Tongue (tissue), 2 donors: ENCODE results near the gene NEURL1B. TPM values are rescaled to one million over a fixed set of nuclear protein-coding genes. Genes with fewer than 3 reads are reported as not detected.
"Not testable (repeated sequence)": the region's sequence is repeated elsewhere in the genome, so short reads cannot be mapped to it uniquely, and the experiment has no call there.

Experiments
- DNase-seq: peaks from one replicate; pipeline ENCODE4 v3.0.0-alpha.2; 2015
- total RNA-seq: library from RNA; depleted of rRNA; stranded (reverse); fragments of >200 nt; gene quantifications from one replicate; pipeline ENCODE4 v1.2.3, GENCODE V29; 2014

Gene NEURL1B
- total RNA-seq, 1 donor from 2014 or later, result 46.1 TPM

DNA sequence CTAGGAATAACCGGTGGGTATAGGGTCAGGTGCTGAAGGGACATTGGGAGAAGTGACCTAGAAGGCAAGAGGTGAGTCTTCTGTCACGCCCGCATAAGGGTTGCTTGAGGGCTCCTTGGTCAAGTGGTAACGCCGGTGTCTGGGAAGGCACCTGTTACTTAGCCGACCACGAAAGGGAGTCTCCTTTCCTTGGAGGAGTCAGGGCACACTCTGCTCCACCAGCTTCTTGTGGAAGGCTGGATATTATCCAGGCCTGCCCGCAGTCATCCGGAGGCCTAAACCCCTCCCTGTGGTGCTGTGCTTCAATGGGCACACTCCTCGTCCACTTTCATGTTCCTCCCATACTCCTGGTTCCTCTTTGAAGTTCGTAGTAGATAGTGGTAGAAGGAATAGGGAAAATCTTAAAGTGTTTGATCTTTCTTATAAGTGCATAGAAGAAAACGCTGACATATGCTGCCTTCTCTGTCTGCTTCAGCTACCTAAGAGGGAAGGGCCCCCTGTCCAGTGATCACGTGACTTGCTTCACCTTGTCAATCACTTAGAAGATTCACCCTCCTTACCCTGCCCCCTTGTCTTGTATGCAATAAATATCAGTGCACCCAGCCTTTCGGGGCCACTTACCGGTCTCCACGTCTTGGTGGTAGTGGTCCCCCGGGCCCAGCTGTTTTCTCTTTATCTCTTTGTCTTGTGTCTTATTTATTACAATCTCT is 16.6 kb downstream of the NEURL1B start:
- DNase-seq, result not testable (repeated sequence)

DNA sequence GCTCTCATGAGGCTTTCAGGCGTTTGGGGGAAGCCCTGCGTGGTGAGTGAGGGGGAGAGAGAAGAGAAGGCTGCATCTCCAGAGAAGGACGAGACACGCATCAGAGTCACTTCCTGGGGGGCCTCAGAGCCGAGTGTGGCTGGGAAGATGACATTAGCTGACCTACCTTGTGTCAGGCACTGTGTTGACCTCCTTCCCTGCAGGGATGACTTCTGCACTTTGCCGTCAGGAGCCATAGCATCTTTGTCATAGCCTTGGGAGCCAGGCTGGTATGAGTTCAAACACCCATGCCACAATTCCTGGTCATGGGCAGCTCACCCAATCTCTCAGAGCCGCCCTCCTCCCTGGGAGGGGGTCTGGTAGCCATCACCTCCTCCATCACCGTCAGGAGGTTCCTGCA is 17.3 kb downstream of the NEURL1B start:
- no peak for DNase-seq

DNA sequence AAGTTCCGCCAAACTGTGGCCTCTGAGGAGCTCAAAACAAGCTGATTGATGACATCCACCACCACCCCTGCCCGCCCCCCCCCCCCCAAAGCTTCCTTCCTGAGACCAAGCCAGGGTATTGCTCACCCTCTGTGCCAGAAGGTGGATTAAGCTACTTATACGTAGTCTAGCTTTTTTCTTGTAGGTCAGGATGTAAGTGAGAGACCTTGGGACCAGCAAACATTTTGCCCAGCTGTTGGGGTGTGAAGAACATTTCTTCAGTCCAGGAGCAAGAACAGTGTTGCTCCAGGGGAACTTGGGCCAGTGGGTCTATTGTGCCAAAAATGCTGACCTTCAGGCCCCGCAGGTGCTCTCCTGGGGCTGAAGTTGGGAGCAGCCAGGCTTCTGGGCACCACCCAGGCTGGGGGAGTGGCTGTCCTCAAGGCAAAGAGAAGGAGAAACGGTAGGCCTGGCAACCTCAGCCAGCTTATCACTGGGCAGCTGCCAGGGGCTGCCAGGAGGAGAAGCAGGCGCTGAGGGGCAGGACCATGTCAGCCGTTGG is 18.0 kb downstream of the NEURL1B start:
- peak; percentile 80 for DNase-seq

DNA sequence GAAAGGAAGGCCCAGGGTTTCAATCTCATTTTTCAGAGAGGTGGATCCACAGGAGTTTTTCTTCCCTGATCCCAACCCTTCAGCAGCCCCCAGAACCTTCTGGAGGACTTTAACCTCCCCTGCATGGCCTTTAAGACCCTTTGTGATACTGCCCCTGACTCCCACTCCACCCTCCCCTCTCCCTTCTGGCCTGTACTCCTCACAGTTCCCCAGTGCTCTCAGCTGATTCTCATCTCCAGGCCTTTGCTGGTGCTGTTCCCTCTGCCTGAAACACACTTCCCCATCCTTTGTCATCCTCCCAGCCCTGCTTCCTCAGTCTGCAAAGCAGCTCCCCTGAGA is 18.5 kb downstream of the NEURL1B start:
- no peak for DNase-seq

DNA sequence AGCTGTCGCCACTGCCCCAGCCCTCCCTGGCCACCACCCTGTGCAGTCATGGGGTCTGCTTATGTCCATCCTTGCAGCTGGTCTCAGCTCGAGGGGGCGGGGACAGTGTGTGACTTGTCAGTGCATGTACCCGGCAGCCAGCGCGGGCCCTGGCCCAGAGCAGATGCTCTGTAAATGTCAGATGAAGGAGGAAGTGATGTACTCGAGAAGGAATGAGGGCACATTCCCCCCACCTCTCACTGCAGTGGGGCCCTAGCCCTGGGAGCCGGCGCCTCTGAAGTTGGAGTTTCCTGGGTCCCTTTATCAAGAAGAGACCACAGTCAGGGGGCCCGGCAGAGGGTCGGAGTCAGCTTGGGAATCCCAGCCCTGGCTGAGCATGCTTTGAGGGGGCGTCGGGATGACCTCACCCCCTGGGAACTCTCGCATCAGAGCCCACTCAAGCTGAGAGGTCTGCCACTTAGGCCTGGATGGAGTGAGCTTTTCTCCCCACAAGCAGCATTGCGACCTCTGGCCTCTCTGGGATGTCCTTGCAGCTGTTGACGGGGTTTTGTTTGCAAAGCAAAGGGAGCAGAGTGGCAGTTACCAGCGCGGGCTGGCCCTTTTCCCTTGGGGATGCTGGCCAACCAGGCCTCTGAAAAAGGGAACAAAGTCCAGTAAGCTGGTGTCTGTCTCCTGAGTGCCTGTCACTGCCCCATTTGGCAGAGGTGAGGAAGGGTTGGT is 19.0 kb downstream of the NEURL1B start:
- DNase-seq, result peak; percentile 89

DNA sequence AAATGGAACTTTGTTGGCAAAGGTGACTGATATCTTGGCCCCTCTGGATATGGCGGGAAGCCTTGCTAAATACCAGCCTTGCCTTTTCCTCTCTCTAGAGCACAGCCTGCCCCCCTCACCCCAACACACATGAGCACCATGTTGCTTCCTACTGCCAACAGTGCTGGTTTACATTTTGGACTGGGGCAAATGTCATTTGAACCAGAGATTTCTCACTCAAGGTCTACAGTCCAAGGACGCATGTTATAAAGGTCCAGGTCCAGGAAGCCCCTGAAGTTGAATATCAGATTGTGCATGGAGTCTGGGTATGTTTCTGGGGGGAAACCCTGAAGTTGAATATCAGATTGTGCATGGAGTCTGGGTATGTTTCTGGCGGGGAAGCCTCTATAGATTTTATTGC is 19.9 kb downstream of the NEURL1B start:
- DNase-seq, result no peak

DNA sequence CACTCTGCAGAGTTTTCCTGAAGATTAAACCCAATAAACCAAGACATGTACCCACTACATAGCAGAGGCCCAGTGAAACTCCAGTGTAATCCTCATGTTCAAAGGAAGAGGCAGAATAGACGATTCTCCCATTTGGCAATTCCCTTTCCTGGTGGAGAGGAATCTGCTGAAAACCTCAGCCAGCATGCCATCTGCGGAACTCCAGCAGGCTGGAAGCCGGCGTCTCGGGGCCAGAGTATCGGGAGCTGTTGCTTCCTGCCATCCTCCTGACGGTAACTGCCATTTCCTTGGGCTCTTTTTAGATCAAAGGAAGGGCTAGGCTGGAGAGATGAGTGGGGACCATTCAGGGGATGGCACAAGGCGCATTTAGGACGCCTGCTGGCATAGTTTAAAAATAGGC is 20.5 kb downstream of the NEURL1B start:
- DNase-seq, result no peak

DNA sequence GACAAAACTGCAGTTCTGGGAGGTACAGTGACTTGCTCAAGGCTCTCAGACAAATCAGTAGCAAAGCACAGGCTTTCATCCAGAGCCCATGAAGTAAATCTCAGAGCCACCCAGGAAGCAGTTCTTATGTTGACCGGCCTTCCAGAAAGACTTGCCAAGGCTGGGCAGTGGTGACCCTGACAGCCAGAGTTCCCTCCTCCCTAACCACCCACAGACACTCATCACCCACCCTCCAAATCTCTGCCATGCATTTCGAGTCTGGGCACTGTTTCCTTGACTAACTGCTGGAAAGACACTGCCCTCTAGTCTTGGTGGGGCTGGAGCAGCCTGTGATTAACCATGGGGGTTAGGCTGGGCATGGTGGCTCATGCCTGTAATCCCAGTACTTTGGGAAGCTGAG is 21.5 kb downstream of the NEURL1B start:
- DNase-seq, result no peak

DNA sequence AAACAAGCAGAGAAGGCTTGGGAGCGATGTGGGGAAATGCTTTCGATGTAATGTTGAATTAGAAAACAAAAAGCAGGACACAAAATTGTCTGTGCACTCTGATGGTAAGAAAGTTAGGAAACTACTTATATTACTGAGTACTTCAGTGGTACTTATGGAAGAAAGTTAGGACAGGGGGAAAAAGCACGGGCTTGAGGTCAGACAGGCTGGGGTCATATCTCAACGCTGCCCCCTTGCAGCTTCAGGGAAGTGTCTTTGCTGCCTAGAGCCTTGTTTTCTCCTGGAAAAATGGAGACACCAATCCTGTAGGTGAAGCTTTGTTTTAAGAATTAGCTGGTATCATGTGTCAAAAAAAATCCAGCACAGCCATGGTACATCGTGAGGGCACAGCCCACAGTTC is 23.0 kb downstream of the NEURL1B start:
- no peak for DNase-seq

DNA sequence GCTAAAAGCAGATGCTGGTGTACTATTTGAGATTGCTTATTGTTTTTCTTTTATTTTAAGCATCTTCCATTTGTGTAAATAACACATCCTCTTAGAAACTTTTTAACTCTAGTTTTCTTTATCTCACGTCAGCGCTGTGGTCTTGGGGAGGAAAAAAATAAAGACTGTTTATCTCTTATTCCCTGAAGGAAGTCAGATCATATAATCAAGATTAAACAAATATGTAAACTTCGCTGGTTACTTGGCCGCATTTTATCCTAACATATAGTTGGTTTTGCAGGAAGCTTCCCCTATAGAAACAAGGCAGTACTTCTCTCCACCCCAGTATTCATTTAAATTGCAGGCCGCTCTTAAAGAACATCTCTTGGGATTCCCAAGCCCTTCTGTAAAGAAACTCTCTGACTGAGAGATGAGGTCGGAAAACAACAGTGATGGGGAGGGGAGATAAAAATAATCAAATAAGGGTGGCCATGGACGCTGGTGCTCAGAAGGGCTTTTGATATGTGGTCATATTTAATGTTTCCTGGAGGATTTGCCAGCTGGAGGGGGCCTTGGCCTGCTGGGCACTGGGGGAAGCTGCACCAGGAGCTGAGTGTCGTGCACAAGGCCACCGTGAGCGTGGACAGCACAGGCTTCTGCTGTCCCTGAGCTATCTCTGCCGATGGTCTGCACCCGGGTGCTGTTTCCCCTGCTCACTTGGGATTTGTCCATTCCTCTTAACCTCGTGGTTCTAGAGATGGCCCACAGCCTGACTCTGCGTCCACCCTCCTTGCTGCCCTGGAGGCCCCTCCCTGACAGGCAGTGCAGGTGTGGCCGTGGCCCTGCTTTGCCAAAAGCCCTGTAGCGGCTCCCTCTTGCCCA is 23.8 kb downstream of the NEURL1B start:
- DNase-seq, result no peak

DNA sequence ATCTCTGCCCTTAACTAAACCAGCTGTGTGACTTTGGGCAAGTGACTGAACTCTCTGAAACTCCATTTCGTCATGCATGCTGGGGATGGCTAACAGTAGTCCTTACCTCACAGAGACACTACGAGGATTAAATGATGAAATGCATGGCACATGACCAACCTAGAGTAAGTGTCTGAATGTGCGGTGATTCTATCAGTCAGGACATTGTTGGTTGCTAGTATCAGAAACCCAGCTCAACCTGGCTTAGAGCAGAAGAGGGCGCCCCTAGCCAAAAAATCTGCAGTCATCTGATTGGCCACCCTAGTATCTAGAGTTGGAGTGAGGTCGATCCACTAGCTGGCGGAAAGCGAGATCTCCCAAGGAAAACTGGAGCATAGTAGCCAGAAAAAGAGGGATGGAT is 25.2 kb downstream of the NEURL1B start:
- no peak for DNase-seq

DNA sequence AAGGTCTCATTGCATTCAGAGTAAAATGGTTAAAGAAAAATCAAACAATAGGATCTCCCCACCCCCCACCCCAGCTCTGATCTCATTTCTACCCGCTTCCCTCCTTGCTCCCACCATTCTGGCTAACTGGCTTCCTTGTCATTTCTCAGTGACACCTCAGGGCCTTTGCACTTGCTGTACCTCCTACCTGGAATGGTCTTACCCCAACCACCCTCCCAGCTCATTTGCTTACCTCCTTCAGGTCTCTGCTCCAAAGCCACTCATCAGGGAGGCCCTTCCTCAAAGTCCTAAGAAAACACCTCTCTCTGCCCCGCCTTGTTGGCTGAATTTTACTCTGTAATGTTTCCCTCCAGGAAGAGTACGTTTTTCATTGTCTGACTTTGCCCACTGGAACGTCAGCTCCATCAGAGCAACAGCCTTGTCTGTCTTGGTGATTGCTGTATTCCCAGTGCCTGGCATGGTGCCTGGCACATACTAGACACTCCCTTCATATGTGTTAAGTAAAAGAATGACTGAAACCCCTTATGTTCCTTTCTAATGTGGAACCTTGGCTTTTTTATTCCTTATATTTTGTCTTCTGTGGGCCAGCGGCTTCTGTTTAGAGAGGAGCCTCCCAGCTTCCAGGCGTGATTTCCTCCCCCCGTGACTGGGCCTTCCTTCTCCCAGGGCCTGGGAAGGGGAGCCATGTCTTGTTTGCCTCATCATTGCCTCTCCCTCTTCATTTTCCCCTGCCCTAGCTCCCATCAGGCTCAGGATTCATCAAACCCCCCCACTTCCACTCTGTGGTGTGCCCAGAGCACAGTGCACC is 26.9 kb downstream of the NEURL1B start:
- DNase-seq, result no peak

DNA sequence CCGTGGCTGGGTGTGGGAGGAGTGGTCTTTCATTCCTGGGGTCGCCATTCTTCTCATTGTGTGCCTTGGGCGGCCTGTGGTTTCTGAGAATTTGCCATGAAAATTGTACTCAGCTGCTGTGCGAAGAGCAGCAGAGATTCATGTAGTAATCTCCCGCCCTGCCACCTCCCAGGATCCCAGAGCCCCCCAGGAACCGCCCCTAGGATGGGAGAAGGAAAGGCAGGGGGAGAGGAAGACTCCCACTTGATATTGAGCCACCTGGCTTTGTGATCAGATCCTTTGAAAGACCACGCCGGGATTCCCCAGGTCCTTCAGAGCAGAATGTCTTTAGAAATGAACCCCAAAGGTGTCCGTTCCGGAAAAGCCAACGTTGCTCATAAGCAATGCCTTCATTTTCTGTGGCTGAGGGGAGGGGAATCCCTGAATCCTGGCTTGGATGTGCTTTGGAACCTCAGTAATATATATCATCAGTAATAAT is 27.6 kb downstream of the NEURL1B start:
- DNase-seq, result peak; percentile 52

DNA sequence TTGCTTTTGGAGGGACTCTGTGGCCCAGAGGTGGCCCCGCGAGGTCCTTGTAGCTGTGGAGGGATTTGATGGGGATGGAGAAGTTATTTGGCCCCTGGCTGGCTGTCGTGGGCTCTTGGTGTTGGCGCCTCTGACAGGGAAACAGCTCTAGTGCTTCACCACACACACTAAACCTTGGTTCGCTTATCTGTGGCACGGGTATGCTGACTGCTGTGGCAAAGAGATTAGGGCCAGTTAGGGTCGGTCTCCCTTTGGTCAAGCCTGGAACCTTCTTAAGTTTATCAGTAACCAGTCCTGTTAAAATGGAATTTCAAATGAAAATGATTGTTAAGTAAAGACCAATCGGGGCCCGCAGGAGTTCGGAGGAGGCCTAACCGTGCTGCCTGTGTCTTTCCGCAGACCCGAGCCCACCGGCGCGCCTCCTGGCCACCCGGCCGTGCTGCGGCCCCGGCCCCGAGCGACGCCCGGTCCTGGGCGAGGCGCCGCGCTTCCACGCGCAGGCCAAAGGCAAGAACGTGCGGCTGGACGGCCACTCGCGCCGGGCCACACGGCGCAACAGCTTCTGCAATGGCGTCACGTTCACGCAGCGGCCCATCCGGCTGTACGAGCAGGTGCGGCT is 28.4 kb downstream of the NEURL1B start:
- DNase-seq, result no peak

DNA sequence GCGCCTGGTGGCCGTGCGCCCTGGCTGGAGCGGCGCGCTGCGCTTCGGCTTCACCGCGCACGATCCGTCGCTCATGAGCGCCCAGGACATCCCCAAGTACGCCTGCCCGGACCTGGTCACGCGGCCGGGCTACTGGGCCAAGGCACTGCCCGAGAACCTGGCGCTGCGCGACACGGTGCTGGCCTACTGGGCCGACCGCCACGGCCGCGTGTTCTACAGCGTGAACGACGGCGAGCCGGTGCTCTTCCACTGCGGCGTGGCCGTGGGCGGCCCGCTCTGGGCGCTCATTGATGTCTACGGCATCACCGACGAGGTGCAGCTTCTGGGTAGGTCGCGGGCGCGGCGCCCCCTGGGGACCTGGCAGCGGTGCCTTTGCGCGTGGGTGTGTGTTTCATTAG is 28.9 kb downstream of the NEURL1B start:
- no peak for DNase-seq

DNA sequence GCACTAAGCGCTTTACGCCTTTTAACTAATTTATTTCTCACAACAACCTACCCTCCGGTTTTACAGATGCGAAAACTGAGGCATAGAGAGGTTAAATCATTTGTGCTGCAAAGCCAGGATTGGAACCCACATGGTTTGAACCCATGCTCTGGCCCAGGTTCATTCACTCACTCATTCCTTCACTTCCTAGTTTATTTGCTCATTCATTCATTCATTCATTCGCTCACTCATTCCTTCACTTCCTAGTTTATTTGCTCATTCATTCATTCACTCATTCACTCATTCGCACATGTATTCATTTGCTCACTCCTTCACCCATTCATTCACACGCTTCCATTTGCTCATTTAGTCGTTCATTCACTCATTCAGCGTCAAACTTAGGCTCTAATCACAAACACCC is 29.4 kb downstream of the NEURL1B start:
- no peak for DNase-seq

DNA sequence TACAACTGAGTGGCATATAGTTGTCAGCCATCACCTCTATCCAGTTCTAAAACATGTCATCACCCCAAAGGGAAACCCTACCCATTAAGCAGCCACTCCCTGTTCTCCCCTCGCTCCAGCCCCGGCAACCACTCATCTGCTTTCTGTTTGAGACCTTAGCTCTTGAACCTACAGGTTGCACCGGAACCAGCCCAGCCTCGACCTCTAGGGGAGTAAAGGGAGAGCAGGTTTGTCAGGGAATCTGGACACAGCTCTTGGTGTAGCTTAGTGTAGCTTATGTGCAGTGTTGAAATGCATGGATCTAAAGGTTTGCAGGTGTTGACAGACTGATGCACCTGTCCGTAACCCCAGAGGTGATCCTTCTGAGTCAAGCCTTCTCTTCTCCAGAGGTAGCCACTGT is 30.0 kb downstream of the NEURL1B start:
- no peak for DNase-seq

DNA sequence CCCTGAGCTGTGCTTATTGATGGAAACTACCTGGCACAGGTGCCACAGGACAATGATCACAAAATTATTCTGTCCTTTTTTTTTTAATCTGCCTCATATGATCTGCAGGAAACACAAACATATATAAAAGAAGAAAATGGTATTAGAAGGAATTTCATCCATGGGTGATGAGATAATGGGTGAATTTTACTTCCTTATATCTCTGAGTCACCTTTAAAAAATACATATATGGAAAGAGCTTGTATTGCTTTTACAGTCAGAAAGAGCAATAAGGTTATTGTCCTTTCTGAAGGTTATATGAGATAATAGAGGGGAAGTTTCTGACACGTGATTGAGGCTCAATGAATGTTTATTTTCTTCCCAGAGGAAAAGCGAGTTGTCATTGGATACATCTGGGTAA is 31.6 kb downstream of the NEURL1B start:
- no peak for DNase-seq

DNA sequence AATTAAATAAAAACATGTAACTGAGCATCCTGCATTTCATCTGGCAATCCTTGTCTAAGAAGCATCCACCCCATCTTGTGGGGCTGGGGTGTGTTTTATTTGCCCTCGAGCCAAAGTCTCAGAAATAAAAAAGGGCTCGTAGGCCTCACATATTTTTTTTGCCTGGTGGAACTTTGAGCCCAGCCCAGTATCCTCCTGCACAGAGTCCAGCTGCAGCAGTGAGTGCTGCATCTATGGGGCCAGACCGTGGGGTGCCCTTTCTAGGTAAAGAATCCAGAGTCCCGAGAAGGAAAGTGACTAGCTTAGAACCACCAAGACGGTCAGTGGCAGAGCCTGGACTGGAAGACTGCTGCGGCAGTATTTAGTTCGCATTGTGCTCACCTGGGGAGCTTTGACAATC is 33.1 kb downstream of the NEURL1B start:
- no peak for DNase-seq

DNA sequence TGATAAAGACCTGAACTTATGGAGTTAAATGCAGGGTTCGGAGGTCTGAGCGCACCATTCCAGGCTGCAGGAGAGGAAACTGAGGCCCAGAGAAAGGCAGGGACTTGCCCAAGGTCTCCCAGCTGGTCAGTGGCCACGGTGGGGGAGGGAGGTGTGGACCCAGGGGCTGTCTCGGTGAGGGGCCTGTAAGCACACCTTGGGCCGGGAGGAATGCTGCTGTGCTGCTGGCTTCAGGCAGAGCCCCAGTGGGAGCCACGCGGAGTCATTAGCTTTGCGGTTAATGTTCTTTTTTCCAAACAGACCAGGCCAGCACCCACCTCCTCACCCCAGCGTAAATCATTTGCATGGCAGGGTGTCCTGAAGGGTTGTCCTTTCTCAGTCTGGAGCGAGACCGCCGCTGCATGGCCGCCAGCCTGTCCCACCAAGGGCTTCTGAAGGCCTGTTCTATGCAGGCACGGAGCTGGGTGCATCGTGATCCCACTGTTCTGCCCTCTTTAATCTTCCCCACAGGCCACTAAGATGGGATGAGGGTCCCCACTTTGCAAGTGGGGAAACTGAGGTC is 35.9 kb downstream of the NEURL1B start:
- DNase-seq, result no peak

DNA sequence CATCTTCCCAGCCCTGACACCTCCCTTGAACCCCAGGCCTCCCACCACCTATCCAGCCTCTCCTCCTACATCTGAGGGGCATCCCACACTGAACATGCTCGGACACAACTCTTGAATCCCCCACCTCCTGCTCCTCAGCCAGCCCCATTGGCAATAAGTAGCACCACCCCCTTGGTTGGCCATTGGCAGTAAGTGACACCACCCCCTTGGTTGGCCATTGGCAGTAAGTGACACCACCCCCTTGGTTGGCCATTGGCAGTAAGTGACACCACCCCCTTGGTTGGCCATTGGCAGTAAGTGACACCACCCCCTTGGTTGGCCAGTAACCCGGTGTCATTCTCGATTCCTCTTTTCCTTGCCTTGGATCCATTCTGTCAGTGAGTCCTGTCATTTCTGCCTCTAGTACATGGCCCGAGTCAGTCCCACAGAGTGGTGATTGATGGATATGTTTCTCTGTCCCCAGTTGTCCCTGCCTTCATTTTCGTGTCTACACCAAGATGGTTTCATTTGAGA is 37.4 kb downstream of the NEURL1B start:
- not testable (repeated sequence) for DNase-seq
